Colonic mucosa (tissue), 4 donors: ENCODE results near the gene ITGB5. TPM values are rescaled to one million over a fixed set of nuclear protein-coding genes. Genes with fewer than 3 reads are reported as not detected.

Source experiments
- DNase-seq: peaks from one replicate; pipeline ENCODE4 v3.0.0-alpha.2; 2020
- H3K27ac ChIP-seq: fragments of 200-600 bp; one replicate; pipeline ENCODE4 v1.8.0; 2021
- H3K27me3 ChIP-seq: fragments of 200-600 bp; one replicate; pipeline ENCODE4 v1.8.0; 2021
- H3K36me3 ChIP-seq: fragments of 200-600 bp; one replicate; pipeline ENCODE4 v1.8.0; 2021
- H3K4me1 ChIP-seq: fragments of 200-600 bp; one replicate; pipeline ENCODE4 v1.8.0; 2021; ENCODE audit warnings: mild to moderate bottlenecking
- H3K4me3 ChIP-seq: fragments of 200-600 bp; one replicate; pipeline ENCODE4 v1.8.0; 2021
- H3K9ac ChIP-seq, 2 donors: one replicate each; pipeline ENCODE4 v1.7.0; 2013; ENCODE audit warnings: control low read depth in 2 of 2, low read depth in 2 of 2, low read length in 2 of 2
- H3K9me3 ChIP-seq: fragments of 200-600 bp; one replicate; pipeline ENCODE4 v1.8.0; 2021
- CTCF ChIP-seq: fragments of 200-600 bp; IDR thresholded peaks from one replicate; pipeline ENCODE4 v1.8.0; 2022; ENCODE audit warnings: antibody characterized with exemption, mild to moderate bottlenecking
- intact Hi-C: fragments of 100-400 bp; cut with DNase I; formaldehyde crosslinking; loops from one replicate; pipeline ENCODE4 v1.14.1; 2022
- total RNA-seq, 2 donors: library from RNA; stranded (reverse); fragmentation: NEBNext Ultra II Directional in 1 of 2; extraction: Animal tissue kit (Norgen Biotek cat#: 25700) in 1 of 2; gene quantifications; one replicate each; pipeline ENCODE4 v1.2.1, GENCODE V29; 2021
- donor health status: healthy.
- donor health status: DM: no; HTN: no; CAD: no.
- donor health status: DM: no; HTN: no; CAD: no.

The ITGB5 gene
- total RNA-seq, 2 donors from 2014 or later, result 74.4 to 74.8 TPM

DNA sequence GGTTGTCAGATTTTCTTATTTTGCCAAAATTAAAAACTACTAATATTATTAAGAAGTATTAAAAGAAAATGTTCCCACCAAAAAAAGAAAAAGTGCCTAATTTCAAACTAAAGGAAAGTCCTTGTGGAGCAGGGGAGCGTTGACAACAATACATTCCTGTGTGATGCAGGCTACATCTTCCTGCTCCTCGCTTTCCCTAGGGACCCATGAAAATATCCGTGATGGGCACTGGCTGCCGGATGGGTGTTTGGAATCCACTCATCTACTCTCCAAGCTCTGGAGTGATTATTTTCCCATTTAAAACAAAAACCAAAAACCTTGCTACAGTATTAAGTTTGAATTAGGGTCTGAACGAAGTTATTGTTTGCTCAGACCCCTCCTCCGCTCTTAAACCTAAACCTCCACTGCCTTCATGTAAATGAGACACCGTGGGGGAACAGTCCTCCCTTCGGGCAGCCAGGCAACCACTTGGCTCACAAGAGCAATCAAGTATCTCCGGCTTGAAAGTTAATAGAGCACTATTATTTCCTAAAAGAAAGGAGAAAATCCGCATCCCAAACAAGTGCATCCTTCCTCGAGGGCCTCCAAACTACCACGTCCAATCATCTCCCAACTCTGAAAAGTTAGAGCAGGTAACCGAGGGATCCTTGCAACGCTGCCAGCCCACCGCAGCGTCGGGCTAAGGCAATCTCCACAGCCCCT lies 1.5 kb downstream of the ITGB5 start:
- peak overlapping the region; percentile 62 to 75 for H3K9ac ChIP-seq
- no peak for DNase-seq
- H3K27ac ChIP-seq, result peak overlapping the region; percentile 87
- no peaks in the 10 kb centered on the region for H3K4me1 ChIP-seq
- TF ChIP-seq CTCF, result no peak
- intact Hi-C loops, result no loop called here
- H3K27me3 ChIP-seq, result no peaks in the 10 kb centered on the region
- no peaks in the 10 kb centered on the region for H3K9me3 ChIP-seq
- H3K4me3 ChIP-seq, result peak overlapping the region; percentile 67
- no peaks in the 10 kb centered on the region for H3K36me3 ChIP-seq

DNA sequence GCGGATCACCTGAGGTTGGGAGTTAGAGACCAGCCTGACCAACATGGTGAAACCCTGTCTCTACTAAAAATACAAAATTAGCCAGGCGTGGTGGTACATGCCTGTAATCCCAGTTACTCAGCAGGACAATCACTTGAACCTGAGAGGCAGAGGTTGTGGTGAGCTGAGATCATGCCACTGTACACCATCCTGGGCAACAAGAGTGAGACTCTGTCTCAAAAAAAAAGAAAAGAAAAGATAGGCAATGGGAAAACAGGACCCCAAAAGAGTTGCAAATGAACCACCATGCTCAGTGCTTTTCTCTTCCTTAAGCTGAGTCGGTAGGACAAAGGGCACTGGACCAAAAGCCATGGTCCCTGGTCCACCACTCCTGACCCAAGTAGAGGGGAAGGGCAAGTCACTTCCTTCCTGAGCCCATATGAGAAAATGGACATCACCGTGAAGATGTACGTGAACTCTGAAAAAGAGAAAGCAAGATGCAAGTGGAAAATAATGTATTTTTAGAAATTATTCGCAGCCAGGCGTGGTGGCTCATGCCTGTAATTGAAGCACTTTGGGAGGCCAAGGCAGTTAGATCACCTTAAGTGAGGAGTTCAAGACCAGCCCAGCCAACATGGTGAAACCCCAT lies 2.6 kb downstream of the ITGB5 start:
- no peak overlapping the region for H3K27ac ChIP-seq
- no peaks in the 10 kb centered on the region for H3K9me3 ChIP-seq
- intact Hi-C loops, result no loop called here
- H3K4me1 ChIP-seq, result no peaks in the 10 kb centered on the region
- no peak for DNase-seq
- no peaks in the 10 kb centered on the region for H3K27me3 ChIP-seq
- H3K4me3 ChIP-seq, result no peak overlapping the region
- no peak for TF ChIP-seq CTCF
- no peaks in the 10 kb centered on the region for H3K36me3 ChIP-seq
- no peak overlapping the region for H3K9ac ChIP-seq

DNA sequence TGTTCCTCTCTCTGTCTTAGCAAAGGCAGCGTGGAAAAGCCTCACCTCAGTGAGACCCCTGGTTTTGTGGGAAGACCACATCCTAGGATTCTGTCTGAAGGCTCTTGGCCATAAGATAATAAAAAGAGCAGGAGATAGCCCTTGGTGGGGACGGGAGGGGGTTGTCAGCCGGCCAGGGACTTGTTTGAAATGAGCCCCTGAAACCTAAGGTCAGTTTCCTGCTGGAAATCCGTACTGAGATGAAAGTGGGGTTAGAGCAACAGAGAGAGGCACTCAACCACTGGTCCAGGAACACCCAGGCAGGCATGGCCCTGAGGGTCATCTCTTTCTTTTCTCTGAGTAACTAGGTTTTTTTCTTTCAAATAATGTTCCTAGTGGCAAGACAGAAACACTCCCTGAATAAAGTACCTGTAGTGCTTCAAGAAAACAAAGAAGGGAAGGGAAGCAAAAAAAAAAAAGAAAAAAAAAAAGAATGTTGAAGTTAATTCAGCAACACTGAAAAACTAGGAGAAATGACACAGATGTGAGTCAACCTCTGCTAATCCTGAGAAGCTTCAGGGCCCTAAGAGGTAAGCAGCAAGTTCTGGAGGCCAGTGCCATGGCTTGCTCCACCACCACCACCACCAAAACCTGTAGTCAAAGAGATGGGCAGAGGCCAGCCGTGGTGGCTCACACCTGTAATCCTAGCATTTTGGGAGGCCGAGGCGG lies 3.2 kb downstream of the ITGB5 start:
- H3K9me3 ChIP-seq, result no peaks in the 10 kb centered on the region
- DNase-seq, result no peak
- H3K27ac ChIP-seq, result no peak overlapping the region
- no peak overlapping the region for H3K4me3 ChIP-seq
- no peaks in the 10 kb centered on the region for H3K4me1 ChIP-seq
- H3K36me3 ChIP-seq, result no peaks in the 10 kb centered on the region
- intact Hi-C loops, result no loop called here
- H3K9ac ChIP-seq, result no peak overlapping the region
- TF ChIP-seq CTCF, result no peak
- no peaks in the 10 kb centered on the region for H3K27me3 ChIP-seq

- no peak for DNase-seq
- Histone ChIP-seq H3K36me3 (no peaks in the 10 kb centered on the region), H3K4me1 (no peaks in the 10 kb centered on the region), H3K4me3 (no peak overlapping the region), H3K9me3 (no peaks in the 10 kb centered on the region), H3K27ac (no peak overlapping the region), H3K9ac (no peak overlapping the region), H3K27me3 (no peaks in the 10 kb centered on the region)
- intact Hi-C loops, result no loop called here
- TF ChIP-seq CTCF, result no peak
Observed at GRCh38 chr3:124882816-124883747, 4.1 kb downstream of the ITGB5 start.
